ENCODE measurements around the gene CCNB2.

CCNB2 gene

GRCh38 chr15:59169251-59169708, 64.3 kb downstream of the CCNB2 start:
- peak; percentile 96 for DNase-seq

DNA sequence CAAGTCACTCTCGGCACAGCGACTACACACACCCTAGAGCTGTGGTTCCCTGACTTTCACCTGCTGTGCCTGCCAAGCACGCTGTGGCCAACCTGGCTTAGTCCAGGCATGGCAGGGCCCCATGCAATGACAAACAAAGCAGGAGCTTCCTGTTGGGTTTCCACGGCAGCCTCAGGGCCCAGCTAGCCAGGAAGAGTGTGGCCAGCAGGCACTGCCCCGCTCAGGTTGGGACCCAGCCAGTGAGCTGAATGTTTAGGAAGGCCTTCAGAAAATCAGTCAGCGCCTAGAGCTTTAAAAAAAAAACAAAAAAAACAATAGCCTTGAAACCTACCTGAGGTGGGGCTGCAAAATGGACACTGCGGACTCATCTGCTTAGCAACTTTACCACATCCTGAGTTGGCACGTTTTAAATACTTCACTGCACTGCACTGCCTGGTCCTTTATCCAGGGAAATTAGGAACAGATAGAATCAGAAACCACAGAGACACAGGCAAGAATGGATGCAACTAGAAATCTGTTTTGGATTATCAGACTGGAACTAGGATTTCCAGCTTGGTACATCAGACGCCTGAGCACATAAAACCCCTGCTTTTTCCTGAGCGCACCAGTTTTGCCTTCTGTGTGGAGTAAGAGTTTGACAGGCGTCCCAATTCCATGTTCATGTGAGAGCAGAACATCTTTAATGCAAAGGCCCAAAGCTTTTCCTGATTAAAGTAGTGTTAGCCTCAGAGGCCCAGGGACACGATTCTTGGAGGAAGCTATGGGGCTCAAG, 65.5 kb downstream of the CCNB2 start:
- no peak for DNase-seq

DNA sequence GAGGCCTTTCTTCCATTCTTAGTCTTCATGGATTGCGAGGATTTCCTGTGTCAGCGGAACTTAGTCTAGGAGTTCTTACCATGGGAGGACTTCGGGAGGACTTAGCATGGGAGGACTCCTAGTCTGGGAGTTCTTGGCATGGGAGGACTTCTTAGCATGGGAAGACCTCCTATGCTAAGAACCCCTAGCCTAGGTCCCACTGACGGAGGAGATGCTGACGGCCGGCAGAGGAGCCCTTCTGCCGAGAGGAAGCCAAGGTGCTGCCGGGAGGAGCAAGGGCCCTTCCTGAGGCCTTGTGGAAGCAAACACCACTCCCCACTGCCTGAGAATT, 66.1 kb downstream of the CCNB2 start:
- DNase-seq, result no peak

DNA sequence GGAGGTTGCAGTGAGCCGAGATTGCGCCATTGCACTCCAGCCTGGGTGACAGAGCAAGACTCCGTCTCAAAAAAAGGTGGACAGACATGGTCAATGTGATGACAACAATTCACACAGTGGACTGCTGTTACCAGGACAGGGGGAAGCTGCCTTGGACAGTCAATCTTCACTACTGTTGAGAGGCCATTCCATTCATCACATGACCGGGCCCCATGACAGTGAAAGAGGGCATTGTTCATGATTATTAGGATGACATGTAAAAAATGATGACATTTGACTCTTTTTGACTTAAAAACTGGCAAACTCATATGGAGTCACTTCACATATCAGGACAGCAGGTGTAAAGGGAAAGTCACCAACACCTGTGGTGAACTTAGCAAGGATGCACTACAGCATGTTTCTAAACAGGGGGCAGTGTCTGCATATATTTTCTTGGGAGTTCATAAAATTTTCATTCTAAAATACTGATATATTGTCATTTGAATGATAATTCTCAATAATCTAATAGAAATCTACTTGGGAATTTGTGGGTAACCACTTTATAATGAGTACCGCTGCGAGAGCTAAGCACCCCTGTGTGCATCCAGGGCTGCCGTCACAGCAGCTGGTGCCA, 67.4 kb downstream of the CCNB2 start:
- DNase-seq, result no peak

DNA sequence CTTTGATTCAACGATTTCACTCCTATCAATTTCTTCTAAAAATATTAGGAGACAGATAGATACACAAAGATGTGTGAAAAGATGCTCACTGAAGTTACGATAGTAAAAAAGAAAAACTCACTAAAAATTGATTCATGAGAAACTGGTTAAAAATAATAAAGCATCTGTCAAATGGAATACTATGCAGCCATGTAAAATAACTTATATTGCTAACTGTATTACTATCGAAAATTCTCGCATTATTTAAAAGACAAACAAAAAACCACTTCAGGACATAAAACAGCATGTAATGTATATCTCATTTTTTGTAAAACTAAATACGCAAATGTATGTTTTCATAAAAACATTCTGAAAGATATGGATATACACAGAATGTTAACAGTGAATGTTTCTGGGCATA, 68.2 kb downstream of the CCNB2 start:
- DNase-seq, result no peak

GRCh38 chr15:59174151-59174834, 69.3 kb downstream of the CCNB2 start:
- DNase-seq, result peak; percentile 67
